Transverse colon (tissue), 4 donors: Measurements from ENCODE around the gene PLIN4.
A peak's percentile ranks its signal among the peaks of the same experiment; 100 is the strongest.

ENCODE experiments used
- CTCF ChIP-seq, 5 experiments: fragments of 200-600 bp in 3 of 5; fragments of 450-650 bp in 2 of 5; sonication (generic) in 3 of 5; IDR thresholded peaks; 1 replicate in 2 of 5; 2 replicates in 3 of 5; pipeline ENCODE4 v1.5.1; 2016 to 2017; ENCODE audit warnings: antibody characterized with exemption in 5 of 5, inconsistent platforms in 3 of 5, mild to moderate bottlenecking in 2 of 5, moderate library complexity in 1 of 5
- EP300 ChIP-seq: sonication (generic); formaldehyde crosslinking; IDR thresholded peaks from one replicate; pipeline ENCODE4 v1.6.1; 2017; ENCODE audit warnings: antibody characterized with exemption, low read depth
- POLR2A ChIP-seq: fragments of 450-650 bp; IDR thresholded peaks from one replicate; pipeline ENCODE4 v1.6.1; 2016; ENCODE audit warnings: antibody characterized with exemption, mild to moderate bottlenecking, moderate library complexity
- POLR2AphosphoS5 ChIP-seq, 3 donors: sonication (generic); formaldehyde crosslinking; IDR thresholded peaks; one replicate each; pipeline ENCODE4 v1.6.1; 2016; ENCODE audit warnings: antibody characterized with exemption in 3 of 3

DNA sequence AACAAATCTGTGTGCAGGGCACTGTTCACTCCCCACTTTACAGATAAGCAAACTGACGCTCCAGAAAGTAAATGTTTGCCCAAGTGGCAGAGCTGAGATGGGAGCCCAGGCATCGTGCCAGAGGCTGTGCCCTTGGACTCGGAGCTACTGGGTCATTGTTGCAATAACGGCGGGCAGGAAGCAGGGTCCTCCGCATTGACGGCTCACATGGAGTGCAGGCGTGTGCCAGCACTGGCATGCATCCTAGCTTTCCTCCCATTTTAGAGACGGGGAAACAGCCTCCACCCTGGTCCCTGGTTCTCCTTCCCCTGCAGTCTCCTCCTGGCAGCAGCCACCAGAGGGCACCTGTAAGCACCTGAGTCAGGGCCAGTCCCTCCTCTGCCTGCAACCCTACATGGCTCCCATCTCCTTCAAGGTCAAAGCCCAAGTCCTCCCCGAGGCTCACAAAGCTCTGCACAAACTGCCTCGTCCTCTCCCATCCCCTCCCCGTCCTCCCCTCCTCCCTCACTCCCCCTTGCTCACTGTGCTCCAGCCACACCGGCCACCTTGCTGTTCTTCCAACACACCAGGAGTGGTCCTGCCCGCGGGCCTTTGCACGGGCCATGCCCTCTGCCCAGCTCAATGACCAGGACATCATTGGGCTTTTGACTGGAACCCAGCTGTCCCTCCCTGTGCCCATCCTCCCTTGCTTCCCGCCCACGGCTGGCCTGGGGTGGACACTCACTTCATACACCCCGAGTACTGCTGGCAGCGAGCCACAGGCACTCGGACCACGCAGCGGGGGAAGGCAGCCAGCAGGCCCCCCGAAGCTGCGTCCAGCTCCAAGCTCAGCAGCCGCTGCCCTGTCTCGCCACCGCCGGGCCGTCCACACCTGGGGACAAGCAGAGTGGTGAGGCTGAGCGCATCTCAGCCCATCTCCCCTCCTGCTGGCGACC is 29.3 kb upstream of the PLIN4 start:
- TF ChIP-seq CTCF (IDR thresholded peaks at IDR 0.05): peak in 2 of 5 experiments; percentile 16 to 27
- TF ChIP-seq POLR2A: no peak
- no peak for TF ChIP-seq POLR2AphosphoS5 (IDR thresholded peaks at IDR 0.05)
- TF ChIP-seq EP300: no peak
